HTR-8/SVneo (cell line): ENCODE measurements around the gene CYB561D2.

ENCODE experiments used
- DNase-seq: peaks from one replicate; pipeline ENCODE4 v3.0.0; 2011; ENCODE audit warnings: low spot score, mixed read lengths; ENCODE audit not compliant: insufficient read length
- FAIRE-seq: peaks from 2 replicates; lab custom pipeline; 2011; peaks lifted over from hg19 to GRCh38; lab: Jason Lieb, UNC

CYB561D2 gene

GRCh38 chr3:50358355-50358910 is 7.8 kb downstream of the CYB561D2 start:
- FAIRE-seq, result no peak
- no peak for DNase-seq

GRCh38 chr3:50358911-50359759 is 8.5 kb downstream of the CYB561D2 start, which contains the start of gene TMEM115:
TMEM115 (minus strand) TSS chr3:50359521; CDS start chr3:50359063, 458 bp downstream.
- FAIRE-seq (peak; percentile 99), DNase-seq (peak; percentile 99)

- no peak for FAIRE-seq
- DNase-seq, result no peak
Observed at GRCh38 chr3:50359760-50360110, 9.1 kb downstream of the CYB561D2 start.

- no peak for FAIRE-seq
- no peak for DNase-seq
Observed at GRCh38 chr3:50364573-50365079, 14.0 kb downstream of the CYB561D2 start.

- peak; percentile 85 for DNase-seq
- FAIRE-seq, result peak; percentile 81
Observed at GRCh38 chr3:50365080-50365841, 14.6 kb downstream of the CYB561D2 start.

- peak; percentile 28 for FAIRE-seq
Observed at GRCh38 chr3:50365842-50366220, 15.2 kb downstream of the CYB561D2 start.

GRCh38 chr3:50369012-50369670 is 18.5 kb downstream of the CYB561D2 start:
- DNase-seq, result no peak

More at GRCh38 chr3:50365842-50366220, 15.2 kb downstream of the CYB561D2 start:
- DNase-seq, result no peak

GRCh38 chr3:50370594-50370993 is 19.9 kb downstream of the CYB561D2 start:
- FAIRE-seq, result no peak
- DNase-seq, result no peak

More at GRCh38 chr3:50369012-50369670, 18.5 kb downstream of the CYB561D2 start:
- FAIRE-seq, result no peak

GRCh38 chr3:50371133-50371685 is 20.5 kb downstream of the CYB561D2 start:
- FAIRE-seq (peak; percentile 57), DNase-seq (no peak)

- no peak for DNase-seq
- no peak for FAIRE-seq
Observed at GRCh38 chr3:50372349-50372748, 21.7 kb downstream of the CYB561D2 start.

GRCh38 chr3:50373146-50374051 is 22.7 kb downstream of the CYB561D2 start:
- FAIRE-seq (no peak), DNase-seq (no peak)

- FAIRE-seq, result no peak
Observed at GRCh38 chr3:50374363-50375257, 23.9 kb downstream of the CYB561D2 start.

GRCh38 chr3:50375258-50375931 is 24.7 kb downstream of the CYB561D2 start:
- DNase-seq (no peak), FAIRE-seq (no peak)

More at GRCh38 chr3:50374363-50375257, 23.9 kb downstream of the CYB561D2 start:
- DNase-seq, result no peak

- DNase-seq (no peak), FAIRE-seq (no peak)
Observed at GRCh38 chr3:50378024-50378423, 27.4 kb downstream of the CYB561D2 start.

- FAIRE-seq (no peak), DNase-seq (no peak)
Observed at GRCh38 chr3:50378757-50379156, 28.1 kb downstream of the CYB561D2 start.

- FAIRE-seq, result no peak
Observed at GRCh38 chr3:50380405-50381085, 29.9 kb downstream of the CYB561D2 start.

GRCh38 chr3:50381383-50381782 is 30.7 kb downstream of the CYB561D2 start:
- FAIRE-seq, result no peak
- DNase-seq, result no peak

More at GRCh38 chr3:50380405-50381085, 29.9 kb downstream of the CYB561D2 start:
- no peak for DNase-seq
